GM20431 (cell line): ENCODE data around the gene GJE1.
"Not testable (repeated sequence)": the region's sequence is repeated elsewhere in the genome, so short reads cannot be mapped to it uniquely, and the experiment has no call there.

Experiments used
- in situ Hi-C: fragments of 300-500 bp; cut with MseI, MboI; formaldehyde crosslinking; loops from one replicate; pipeline ENCODE4 v1.15.0; 2020; ENCODE audit warnings: low sequenced_read_pairs; ENCODE audit not compliant: unreplicated experiment

The GJE1 gene

DNA sequence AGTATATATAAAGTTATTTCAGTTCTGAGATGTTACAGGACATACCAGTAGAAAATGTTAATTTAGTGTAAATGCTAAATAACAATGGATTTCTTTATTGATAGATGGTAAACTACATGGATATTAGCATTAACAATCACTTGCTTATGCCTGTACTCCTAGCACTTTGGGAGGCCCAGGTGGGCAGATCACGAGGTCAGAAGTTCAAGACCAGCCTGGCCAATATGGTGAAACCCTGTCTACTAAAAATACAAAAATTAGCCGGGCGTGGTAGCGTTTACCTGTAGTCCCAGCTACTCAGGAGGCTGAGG lies 24.0 kb downstream of the GJE1 start:
- in situ Hi-C loops = not testable (repeated sequence)

DNA sequence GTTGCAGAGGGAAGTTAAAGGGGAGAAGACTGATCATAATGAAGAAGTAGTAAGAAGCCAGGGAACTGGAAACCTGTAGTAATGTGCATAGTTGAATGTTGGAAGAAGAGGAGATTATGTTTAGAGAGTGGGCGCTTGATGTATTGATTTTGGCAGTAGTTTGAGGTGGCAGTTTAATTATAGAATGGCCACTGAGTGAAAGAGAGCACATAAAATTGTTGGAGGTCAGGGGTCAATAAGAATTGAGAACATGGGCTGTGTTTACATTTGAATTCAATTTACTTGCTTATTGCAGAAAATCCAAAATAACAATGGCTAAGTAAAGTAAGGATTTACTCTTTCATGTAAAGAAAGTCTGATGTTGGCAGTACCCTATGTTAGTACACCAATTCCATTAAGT lies 30.1 kb downstream of the GJE1 start:
- in situ Hi-C loops = no loop called here

DNA sequence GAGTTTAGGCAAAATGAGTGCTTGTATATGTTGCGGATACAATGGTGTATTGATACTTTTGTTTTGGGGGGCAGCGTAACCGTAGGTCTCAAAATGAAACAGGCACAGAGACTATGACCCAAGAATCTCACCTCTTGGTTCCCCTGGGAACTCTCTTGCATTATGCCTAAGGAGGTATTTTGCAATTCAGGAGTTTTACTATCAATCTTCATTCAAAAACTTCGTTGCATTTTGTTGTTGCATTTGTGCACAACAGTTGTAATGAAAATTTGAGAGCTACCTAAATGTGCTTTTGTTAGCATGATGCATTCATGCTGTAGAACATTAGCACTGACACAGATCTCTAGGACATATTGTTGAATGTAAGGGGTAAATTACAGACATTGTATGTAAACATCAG lies 32.5 kb downstream of the GJE1 start:
- in situ Hi-C loops = no loop called here

DNA sequence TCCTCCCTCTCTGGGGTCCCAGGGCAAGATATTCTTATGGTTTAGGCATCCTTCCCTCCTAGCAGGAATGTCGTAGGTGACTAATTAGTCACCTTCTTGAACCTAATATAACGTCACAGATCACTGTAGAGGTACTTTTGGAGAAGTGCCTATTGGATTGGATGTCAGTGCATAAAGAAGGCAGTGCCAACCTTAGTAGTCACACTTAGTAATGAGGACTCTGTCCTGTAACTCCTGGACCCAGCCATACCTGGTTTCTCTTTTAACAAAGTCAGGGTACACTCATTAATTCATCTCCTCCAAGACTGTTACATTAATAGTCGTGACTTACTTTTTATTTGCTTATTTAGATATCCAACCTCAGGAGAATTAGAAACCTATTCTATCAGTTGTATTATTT lies 34.3 kb downstream of the GJE1 start:
- in situ Hi-C loops = no loop called here

DNA sequence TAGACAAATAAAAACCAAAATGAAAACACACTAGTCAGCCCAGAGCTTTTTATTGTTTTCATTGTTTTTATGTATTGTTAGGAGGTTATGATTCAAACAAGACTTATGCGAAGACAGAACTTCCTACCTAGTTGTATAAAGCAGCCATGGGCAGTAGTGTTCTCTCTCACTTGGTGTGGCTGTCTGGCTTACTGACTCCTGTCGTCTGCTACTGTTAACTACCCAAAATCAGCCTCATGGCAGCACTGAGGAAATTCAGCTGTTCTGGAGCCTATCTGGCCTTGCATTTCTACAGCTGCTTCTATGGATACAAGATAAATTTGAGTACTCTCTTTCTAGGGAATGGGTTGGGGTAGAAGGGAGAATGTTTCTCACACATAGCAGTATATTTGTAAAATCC lies 34.8 kb downstream of the GJE1 start:
- in situ Hi-C loops = no loop called here

DNA sequence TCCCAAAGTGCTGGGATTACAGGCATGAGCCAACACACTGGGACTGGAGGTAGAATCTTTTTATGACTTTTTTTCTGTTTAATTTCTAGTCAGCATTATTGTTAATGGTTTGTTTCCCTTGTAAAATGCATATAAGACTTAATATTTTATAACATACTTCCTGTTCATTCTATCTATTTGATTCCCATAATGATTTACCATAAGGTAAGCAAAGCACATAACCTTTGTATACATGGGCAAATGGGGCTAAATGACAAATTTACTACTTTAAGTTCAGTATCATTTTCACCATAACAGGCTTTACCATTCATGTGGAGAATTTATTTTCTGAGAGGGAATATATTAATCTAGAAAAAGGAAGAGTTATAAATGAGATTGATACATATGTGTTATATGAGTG lies 38.6 kb downstream of the GJE1 start:
- in situ Hi-C loops = no loop called here

DNA sequence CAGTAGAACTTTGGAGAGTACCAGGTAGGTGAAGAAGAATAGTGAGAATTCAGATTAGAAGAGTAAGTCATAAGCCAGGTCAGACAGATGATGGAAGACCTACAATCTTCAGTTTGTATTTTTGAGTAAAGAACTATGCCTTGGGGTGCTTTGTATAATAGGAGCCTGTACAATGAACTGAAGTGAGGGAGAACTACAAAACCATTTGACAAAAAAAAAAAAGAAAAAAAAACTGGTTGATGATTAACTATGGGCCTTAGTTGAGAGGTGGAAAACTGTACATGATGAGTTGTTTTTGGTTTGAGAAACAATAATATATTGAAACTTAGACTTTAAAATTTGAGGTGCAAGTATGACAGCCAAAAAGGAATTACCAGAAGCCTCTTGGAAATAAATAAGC lies 40.0 kb downstream of the GJE1 start:
- in situ Hi-C loops = no loop called here

DNA sequence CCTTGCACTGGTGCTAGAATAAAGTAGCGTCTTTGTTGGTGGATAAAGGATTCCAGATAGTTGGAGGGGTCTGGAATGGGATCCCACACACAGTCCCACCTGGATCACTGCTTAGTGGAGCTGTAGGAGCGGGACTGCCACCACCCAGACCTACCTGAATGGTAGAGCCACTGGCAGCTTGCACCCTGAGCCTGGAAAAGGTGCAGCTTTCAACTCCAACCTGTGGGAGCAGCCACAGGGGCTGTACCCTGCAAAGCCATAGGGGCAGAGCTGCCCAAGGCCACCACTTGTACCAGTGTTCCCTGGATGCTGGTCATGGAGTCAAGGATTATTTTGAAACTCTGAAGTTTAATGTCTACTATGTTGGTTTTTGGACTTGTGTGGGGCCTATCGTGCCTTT lies 41.3 kb downstream of the GJE1 start:
- in situ Hi-C loops = no loop called here

DNA sequence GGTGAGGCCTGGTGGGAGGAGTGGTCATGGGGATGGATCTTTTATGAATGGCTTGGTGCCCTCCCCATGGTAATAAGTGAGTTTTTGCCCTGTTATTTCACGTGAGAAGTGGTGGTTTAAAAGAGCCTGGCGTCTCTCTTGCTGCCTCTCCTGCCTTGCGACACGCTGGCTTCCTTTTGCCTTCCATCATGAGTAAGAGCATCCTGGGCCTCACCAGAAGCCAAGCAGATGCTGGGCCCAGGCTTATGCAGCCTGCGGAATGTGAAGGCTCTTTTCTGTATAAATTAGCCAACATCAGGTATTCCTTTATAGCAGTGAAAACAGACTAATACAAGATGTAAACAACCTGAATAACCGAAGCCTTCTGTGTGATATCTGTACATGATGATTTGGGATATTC lies 42.0 kb downstream of the GJE1 start:
- in situ Hi-C loops = no loop called here

DNA sequence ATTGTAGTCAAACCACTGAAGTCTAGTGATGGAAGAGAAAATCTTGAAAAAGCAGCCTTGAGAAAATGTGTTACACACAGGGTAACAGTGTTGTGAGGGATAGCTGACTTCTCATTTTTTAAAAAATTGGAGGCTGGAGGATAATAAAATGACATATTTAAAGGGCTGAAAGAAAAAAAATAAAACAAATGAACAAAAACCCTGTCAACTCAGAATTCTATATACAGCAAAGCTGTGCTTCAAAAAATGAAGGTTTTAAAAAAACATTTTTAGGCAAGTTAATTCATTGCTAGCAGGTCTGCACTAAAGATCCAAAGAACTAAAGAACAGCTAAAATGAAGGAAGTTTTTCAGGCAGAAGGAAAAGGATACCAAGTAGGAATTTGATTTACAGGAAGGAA lies 45.4 kb downstream of the GJE1 start:
- in situ Hi-C loops = no loop called here

DNA sequence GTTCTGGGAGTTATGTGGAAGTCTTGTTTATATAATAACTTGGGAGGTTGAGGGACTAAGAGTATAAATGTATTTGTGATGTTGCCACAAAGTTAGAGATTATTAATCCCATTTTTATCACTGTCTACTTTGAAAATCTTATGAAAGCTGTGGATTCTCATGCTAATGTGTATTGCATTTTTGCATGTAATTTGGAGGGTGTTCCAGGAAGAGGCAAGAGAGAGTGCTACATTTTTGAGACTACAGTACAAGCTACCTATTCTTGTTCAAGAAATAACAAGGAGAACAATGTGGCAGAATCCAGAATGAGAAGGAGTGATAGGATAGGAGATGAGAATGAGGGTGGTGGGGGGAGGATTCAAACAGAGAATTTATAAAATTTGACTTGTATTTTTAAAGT lies 49.3 kb downstream of the GJE1 start:
- in situ Hi-C loops = no loop called here

DNA sequence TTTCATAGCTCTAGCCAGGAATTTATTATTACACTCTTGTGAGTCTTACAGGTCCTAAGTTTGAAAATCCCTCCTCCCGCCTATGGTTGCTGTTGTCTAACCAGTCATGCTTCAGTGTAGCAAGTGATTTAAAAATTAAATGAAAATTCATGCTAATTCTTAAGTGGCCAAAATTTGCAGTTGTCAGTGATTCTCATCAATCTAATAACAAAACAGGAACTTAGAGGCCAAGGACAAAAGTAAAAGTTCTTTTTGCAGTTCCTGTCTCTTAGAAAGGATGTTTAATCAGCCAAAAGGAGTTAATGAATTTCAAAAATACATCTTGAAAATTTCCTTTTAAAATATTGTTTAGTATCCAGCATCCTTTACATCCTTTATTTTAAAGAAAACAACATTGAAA lies 50.6 kb downstream of the GJE1 start:
- in situ Hi-C loops = no loop called here

DNA sequence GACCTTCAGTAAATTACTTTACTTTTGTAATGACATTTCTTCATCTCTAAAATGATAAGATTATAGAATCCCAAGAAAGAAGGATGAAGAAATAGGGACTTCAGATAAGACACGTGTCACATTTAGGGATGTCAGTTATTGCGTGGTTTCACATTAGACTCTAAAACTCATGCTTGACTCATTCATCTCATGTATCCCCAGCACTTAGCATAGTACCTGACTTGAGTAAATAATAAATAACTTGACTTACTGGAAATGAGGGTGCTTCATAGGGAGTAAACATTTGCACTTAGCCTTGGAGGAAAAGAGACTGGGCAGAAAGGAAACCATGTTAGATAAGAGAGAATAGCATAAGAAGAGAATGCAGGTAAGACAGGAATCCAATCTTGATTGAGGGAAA lies 51.6 kb downstream of the GJE1 start:
- in situ Hi-C loops = no loop called here
